ENCODE data around the gene NR2C2AP.

NR2C2AP gene, protein sequence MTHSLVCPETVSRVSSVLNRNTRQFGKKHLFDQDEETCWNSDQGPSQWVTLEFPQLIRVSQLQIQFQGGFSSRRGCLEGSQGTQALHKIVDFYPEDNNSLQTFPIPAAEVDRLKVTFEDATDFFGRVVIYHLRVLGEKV

DNA sequence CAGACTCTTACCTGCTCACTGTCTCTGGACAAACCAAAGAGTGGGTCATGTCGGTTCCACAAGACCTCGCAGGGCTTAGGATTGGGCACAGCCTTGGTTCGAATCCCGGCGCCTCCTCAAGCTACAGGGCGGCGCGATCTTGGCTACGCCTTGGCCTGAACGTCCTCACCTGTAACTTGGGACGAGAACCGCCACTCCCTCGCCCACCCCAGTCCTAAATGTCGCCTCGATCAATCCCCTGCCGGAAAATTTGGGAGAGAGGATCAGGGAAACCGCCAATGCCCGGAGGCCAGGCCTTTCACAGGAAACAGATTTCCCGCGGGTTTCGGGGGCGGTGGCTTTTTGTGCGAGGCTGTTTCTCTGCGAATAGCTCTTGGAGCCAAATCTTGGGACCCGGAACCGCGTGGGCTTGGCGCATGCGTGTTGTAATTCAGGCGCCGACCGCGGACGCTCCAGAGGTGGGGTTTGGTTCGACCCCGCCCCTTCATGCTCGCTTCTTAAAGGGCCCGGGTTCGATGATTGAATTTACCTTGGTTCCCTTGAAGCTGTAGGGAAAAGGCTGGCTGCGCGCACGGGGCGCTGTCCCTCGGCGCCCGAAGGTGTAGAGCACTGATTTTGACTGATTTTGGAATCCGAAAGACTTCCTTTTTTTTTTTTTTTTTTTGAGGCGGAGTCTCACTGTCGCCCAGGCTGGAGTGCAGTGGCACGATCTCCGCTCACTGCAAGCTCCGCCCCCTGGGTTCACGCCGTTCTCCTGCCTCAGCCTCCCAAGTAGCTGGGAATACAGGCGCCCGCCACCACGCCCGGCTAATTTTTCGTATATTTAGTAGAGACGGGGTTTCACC lies at the start of gene NR2C2AP:
NR2C2AP (minus strand) TSS at position 403 of the 845 bp plus-strand sequence; CDS start at position 49, 354 bp downstream.
- H3K27ac ChIP-seq = peak within 1 kb of the TSS; percentile 87
- peak; percentile 53; the same call in 1 of the 2 replicates for TF ChIP-seq ZFX (IDR thresholded peaks at IDR 0.05)
- TF ChIP-seq, protein P1, sequence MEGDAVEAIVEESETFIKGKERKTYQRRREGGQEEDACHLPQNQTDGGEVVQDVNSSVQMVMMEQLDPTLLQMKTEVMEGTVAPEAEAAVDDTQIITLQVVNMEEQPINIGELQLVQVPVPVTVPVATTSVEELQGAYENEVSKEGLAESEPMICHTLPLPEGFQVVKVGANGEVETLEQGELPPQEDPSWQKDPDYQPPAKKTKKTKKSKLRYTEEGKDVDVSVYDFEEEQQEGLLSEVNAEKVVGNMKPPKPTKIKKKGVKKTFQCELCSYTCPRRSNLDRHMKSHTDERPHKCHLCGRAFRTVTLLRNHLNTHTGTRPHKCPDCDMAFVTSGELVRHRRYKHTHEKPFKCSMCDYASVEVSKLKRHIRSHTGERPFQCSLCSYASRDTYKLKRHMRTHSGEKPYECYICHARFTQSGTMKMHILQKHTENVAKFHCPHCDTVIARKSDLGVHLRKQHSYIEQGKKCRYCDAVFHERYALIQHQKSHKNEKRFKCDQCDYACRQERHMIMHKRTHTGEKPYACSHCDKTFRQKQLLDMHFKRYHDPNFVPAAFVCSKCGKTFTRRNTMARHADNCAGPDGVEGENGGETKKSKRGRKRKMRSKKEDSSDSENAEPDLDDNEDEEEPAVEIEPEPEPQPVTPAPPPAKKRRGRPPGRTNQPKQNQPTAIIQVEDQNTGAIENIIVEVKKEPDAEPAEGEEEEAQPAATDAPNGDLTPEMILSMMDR (conservative IDR thresholded peaks at IDR 0.05) = no peak

DNA sequence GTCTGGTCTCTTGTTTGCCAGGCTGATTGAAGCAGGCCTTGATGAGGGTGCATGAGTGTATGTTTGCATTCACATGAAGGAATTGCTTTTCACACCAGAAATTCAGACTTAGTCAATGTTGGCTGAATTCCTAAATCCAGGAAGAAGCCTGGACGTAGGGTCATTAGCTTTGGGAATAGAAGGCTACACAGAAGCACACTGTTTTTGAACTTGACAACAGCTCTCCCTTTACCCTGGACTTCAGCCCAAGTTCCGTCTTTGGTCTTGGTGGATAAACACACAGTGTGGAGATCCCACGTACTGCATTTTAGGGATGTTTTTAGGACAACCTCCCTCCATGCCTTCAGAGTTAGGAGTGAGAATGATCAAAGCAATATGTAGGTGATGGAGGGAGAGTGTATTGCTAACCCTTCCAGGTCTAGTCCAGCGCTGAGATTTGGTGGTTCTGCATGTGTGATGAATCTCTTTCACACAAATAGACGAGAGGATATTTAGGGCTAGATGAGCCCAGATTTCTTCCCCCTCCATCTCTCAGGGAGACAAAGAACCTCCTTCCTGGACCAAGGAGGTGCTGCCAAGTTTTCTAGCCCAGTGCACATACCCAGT lies 47.1 kb upstream of the NR2C2AP start:
- TF ChIP-seq, protein P1 (conservative IDR thresholded peaks at IDR 0.05) = no peak
- TF ChIP-seq ZFX (IDR thresholded peaks at IDR 0.05) = no peak
- no peak overlapping the region for H3K27ac ChIP-seq

DNA sequence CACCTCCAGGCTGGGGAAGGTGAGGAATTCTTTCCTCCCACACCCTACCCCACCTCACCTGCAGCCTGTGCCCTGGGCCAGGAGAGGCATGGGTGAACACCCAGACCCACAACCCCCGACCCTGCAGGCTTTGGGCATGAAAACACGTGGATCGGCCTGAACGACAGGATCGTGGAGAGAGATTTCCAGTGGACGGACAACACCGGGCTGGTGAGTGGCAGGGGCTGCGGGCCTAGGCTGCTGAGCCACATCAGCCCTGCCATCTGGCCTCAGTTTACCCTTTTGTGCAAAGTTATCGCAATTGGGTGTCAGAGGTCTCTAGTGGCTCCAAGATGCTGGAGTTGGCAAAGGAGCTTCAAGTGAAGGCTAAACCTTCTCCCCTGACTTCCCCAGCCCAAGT lies 37.3 kb upstream of the NR2C2AP start:
- TF ChIP-seq ZFX (IDR thresholded peaks at IDR 0.05) = no peak
- TF ChIP-seq, protein P1 (conservative IDR thresholded peaks at IDR 0.05) = no peak
- H3K27ac ChIP-seq = no peak overlapping the region

DNA sequence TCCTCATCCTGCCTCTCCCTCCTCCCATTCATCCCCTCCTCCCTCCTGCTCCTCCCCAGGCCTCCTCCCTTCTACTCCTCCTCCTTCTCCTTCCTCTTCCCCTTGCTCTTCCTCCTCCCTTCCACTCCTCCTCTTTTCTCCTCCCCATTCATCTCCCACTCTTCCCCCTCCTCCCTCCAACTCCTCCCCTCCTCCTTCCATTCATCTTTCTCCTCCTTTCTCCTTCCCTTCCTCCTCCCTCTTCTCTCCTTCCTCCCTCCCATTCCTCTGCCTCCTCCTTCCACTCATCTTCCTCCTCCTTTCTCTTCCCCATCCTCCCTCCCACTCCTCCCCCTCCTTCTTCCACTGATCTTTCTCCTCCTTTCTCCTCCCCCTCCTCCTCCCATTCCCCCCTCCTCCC lies 36.5 kb upstream of the NR2C2AP start:
- H3K27ac ChIP-seq = no peak overlapping the region

DNA sequence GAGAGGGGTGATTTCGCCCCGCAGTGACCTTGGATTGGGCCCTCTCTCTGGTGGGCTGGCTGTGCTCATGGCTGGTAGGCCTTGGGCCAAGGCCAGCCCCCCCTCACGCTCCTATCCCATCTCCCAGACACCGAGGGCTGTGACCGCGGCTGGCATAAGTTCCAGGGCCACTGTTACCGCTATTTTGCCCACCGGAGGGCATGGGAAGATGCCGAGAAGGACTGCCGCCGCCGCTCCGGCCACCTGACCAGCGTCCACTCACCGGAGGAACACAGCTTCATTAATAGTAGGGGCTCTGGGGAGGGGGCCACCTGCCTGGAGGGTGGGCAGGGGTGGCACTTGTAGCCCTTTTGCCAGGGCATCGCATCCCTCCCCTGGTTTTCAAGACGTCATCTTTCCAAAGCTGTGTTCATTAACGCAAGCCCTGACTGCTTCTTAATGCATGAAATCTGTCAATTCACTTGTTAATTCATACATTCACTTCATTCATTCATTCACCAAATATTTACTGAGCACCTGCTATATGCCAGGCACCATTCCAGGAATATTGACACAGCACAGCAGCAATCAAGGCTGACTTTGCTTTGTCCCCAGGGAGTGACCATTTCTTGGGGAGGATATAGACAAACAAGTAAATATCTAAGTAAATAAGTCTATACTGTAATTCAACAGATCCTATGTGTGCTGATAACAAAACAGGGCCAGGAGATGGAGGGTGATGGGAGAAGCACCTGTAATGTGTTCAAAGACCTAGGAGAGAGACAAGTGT lies 35.1 kb upstream of the NR2C2AP start:
- TF ChIP-seq, protein P1 (conservative IDR thresholded peaks at IDR 0.05) = no peak
- no peak for TF ChIP-seq ZFX (IDR thresholded peaks at IDR 0.05)
- H3K27ac ChIP-seq = no peak overlapping the region

More for the DNA sequence above, 36.5 kb upstream of the NR2C2AP start:
- TF ChIP-seq ZFX (IDR thresholded peaks at IDR 0.05) = no peak
- TF ChIP-seq, protein P1 (conservative IDR thresholded peaks at IDR 0.05) = no peak

DNA sequence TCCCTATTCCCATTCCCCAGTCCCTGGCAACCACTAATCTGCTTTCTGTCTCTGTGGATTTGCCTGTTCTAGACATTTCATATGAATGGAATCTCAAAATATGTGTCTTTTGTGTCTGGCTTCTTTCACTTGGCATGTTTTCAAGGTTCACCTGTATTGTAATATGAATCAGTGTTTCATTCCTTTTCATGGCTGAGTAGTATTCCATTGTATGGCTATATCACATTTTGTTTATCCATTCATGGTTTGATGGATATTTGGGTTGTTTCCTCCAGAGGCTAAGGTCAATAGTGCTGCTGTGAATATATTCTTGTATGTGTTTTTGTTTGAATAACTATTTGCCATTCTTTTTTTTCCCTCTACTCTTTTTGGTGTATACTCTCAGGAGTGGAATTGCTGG lies 33.0 kb upstream of the NR2C2AP start:
- H3K27ac ChIP-seq = no peak overlapping the region
- no peak for TF ChIP-seq ZFX (IDR thresholded peaks at IDR 0.05)
- TF ChIP-seq, protein P1 (conservative IDR thresholded peaks at IDR 0.05) = no peak
